Testis (tissue), 3 donors: Measurements from ENCODE around the gene ZC3HAV1. TPM values are rescaled to one million over a fixed set of nuclear protein-coding genes. Genes with fewer than 3 reads are reported as not detected.

Experiments used
- DNase-seq: peaks from one replicate; pipeline ENCODE4 v3.0.0-alpha.2; 2019
- H3K27ac ChIP-seq, 2 donors: fragments of 200-600 bp; sonication (generic); one replicate each; pipeline ENCODE4 v1.5.1; 2019
- H3K27me3 ChIP-seq: fragments of 200-600 bp; sonication (generic); one replicate; pipeline ENCODE4 v1.5.1; 2019
- H3K36me3 ChIP-seq: fragments of 200-600 bp; sonication (generic); one replicate; pipeline ENCODE4 v1.5.1; 2017; ENCODE audit warnings: low read depth; ENCODE audit errors: missing control alignments
- H3K4me1 ChIP-seq: fragments of 200-600 bp; sonication (generic); one replicate; pipeline ENCODE4 v1.5.1; 2019
- H3K4me3 ChIP-seq, 2 donors: fragments of 200-600 bp; sonication (generic); one replicate each; pipeline ENCODE4 v1.5.1; 2017 to 2019
- H3K9me3 ChIP-seq: fragments of 200-600 bp; sonication (generic); one replicate; pipeline ENCODE4 v1.5.1; 2017
- CTCF ChIP-seq, 3 experiments: fragments of 450-650 bp in 2 of 3; fragments of 200-600 bp in 1 of 3; sonication (generic) in 1 of 3; IDR thresholded peaks; one replicate each; pipeline ENCODE4 v1.5.1; 2016 to 2019; ENCODE audit warnings: antibody characterized with exemption in 3 of 3, mild to moderate bottlenecking in 2 of 3, moderate library complexity in 1 of 3
- POLR2A ChIP-seq: fragments of 450-650 bp; IDR thresholded peaks from one replicate; pipeline ENCODE4 v1.6.1; 2017; ENCODE audit warnings: antibody characterized with exemption, mild to moderate bottlenecking, moderate library complexity
- WGBS, 2 donors: methylation state at CpG; one replicate each; pipeline ENCODE4 v1.1.5; 2018; 5-methylcytosine and 5-hydroxymethylcytosine counted together
- intact Hi-C: fragments of 100-400 bp; cut with DNase I; formaldehyde crosslinking; loops from one replicate; pipeline ENCODE4 v1.15.1; 2023; ENCODE audit warnings: low total_unique reads
- polyA plus RNA-seq: library from polyadenylated mRNA; stranded (reverse); fragments of 350-450 nt; fragmentation: Illumina TruSeq; extraction: RNeasy Lipid Tissue Mini Kit (QIAGEN cat#74804); gene quantifications from one replicate; pipeline ENCODE4 v1.2.3, GENCODE V29; 2014; ENCODE audit warnings: low read depth, low replicate concordance; ENCODE audit not compliant: insufficient read depth
- total RNA-seq, 2 donors: library from RNA; depleted of rRNA; stranded (reverse); fragments of >200 nt; gene quantifications; one replicate each; pipeline ENCODE4 v1.2.3, GENCODE V29; 2016

The ZC3HAV1 gene
- total and polyA plus RNA-seq, 3 donors from 2014 or later: 13.1 to 38.7 (median 32.8) TPM

DNA sequence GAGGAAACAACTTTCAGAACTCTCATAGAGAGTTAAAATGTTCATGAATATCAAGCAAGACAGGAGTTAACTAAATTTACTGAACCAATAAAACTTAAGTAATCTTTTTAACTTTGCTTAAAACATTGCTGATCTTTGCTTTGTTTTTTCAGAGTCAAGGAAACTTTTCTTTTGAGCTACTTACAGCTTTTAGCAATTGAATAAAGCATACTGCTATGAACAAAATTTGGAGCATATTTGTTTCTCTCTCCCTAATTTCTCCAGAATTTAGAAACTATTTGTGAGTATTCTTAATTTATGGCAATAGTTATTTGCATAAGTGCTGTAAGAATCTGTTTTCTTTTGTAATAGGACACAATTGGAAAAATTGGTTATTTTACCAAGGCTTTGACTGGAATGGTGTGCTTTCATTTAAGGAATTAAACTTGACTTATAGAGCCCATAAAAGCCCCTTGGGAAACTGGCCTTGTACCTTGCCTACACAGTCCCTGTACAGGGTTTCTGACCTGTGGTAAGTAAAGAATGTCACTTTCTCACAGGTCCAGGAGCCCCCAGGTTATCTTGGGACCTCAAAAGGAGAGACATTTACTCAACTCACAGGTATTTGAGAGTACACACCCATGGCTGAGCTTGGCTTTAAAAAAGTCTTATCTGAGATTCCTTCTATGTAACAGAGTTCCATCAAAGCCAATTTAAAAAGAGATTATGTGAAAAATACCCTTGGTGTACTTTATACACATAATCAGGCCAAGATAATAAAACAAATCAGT, 105.0 kb downstream of the ZC3HAV1 start:
- Histone ChIP-seq H3K4me3 (no peak overlapping the region), H3K27ac (no peak overlapping the region), H3K36me3 (no peaks in the 10 kb centered on the region), H3K9me3 (no peaks in the 10 kb centered on the region), H3K27me3 (no peaks in the 10 kb centered on the region), H3K4me1 (no peaks in the 10 kb centered on the region)
- intact Hi-C loops: no loop called here
- TF ChIP-seq POLR2A (no peak), CTCF (IDR thresholded peaks at IDR 0.05) (no peak)
- DNase-seq: no peak

GRCh38 chr7:138999414-138999813, 110.1 kb downstream of the ZC3HAV1 start:
- TF ChIP-seq CTCF (IDR thresholded peaks at IDR 0.05) (no peak), POLR2A (no peak)
- Histone ChIP-seq H3K27me3 (no peaks in the 10 kb centered on the region), H3K4me3 (no peak overlapping the region), H3K9me3 (no peaks in the 10 kb centered on the region), H3K36me3 (no peaks in the 10 kb centered on the region), H3K4me1 (no peaks in the 10 kb centered on the region), H3K27ac (no peak overlapping the region)
- WGBS, 2 donors: 85 to 92% methylated on average over 3 of the region's 3 CpGs
- intact Hi-C loops: no loop called here
- DNase-seq: no peak

Other genes starting within 250 kb of the ZC3HAV1 start
- gene KIAA1549, start 128.3 kb downstream of the ZC3HAV1 start, total RNA-seq: 1 to 10 TPM; 7.4 to 8.0 TPM
- gene KIAA1549, start 128.3 kb downstream of the ZC3HAV1 start, polyA plus RNA-seq: 4.4 TPM
- 10 to 100 TPM; 22.4 to 22.6 TPM for gene ZC3HAV1L, start 73.7 kb downstream of the ZC3HAV1 start, total RNA-seq
- 2.5 TPM for gene ZC3HAV1L, start 73.7 kb downstream of the ZC3HAV1 start, polyA plus RNA-seq
- gene UBN2, start 121.5 kb upstream of the ZC3HAV1 start, total RNA-seq: 10 to 100 TPM; 38.8 to 49.4 TPM
- gene UBN2, start 121.5 kb upstream of the ZC3HAV1 start, polyA plus RNA-seq: 36.6 TPM
- gene FMC1, start 231.6 kb upstream of the ZC3HAV1 start, total RNA-seq: 10 to 100 TPM; 46.1 to 60.0 TPM
- gene FMC1, start 231.6 kb upstream of the ZC3HAV1 start, polyA plus RNA-seq: 234 TPM